NCI-H2227 (cell line): ENCODE results near the gene SLC66A1.

Source experiments
- DNase-seq: peaks from one replicate; lab custom pipeline; 2025; ENCODE audit not compliant: unreplicated experiment; lab: John Stamatoyannopoulos, UW

Gene SLC66A1

GRCh38 chr1:19375631-19376400, 63.7 kb downstream of the SLC66A1 start:
- no peak for DNase-seq

GRCh38 chr1:19376428-19377372, 64.6 kb downstream of the SLC66A1 start:
- no peak for DNase-seq

- no peak for DNase-seq
These were observed 65.9 kb downstream of the SLC66A1 start for GRCh38 chr1:19377812-19378718.
